ENCODE results near the gene BSN.
A peak's percentile ranks its signal among the peaks of the same experiment; 100 is the strongest.

The BSN gene

GRCh38 chr3:49553692-49554632, at the start of gene BSN:
Gene BSN (plus strand): TSS chr3:49554477. CDS start chr3:49554603, 126 bp downstream.
- peak; percentile 75 for DNase-seq

GRCh38 chr3:49506906-49507305, 47.4 kb upstream of the BSN start:
- no peak for DNase-seq

GRCh38 chr3:49509028-49509561, 45.2 kb upstream of the BSN start:
- no peak for DNase-seq

- no peak for DNase-seq
Observed at GRCh38 chr3:49511639-49512038, 42.6 kb upstream of the BSN start.

GRCh38 chr3:49512781-49513355, 41.4 kb upstream of the BSN start:
- peak; percentile 9 for DNase-seq

- no peak for DNase-seq
Observed at GRCh38 chr3:49513494-49514124, 40.7 kb upstream of the BSN start.

GRCh38 chr3:49518016-49518415, 36.3 kb upstream of the BSN start:
- no peak for DNase-seq

GRCh38 chr3:49518441-49518840, 35.8 kb upstream of the BSN start:
- DNase-seq, result no peak

- DNase-seq, result no peak
Observed at GRCh38 chr3:49519296-49519695, 35.0 kb upstream of the BSN start.

- no peak for DNase-seq
Observed at GRCh38 chr3:49519916-49520385, 34.3 kb upstream of the BSN start.

- DNase-seq, result no peak
Observed at GRCh38 chr3:49523756-49524747, 30.2 kb upstream of the BSN start.

GRCh38 chr3:49529567-49529966, 24.7 kb upstream of the BSN start:
- no peak for DNase-seq

- DNase-seq, result no peak
Observed at GRCh38 chr3:49530231-49530630, 24.0 kb upstream of the BSN start.

GRCh38 chr3:49530701-49531100, 23.6 kb upstream of the BSN start:
- no peak for DNase-seq

GRCh38 chr3:49531218-49531617, 23.1 kb upstream of the BSN start:
- no peak for DNase-seq

- no peak for DNase-seq
Observed at GRCh38 chr3:49531715-49532114, 22.6 kb upstream of the BSN start.

GRCh38 chr3:49533031-49533430, 21.2 kb upstream of the BSN start:
- DNase-seq, result no peak

- no peak for DNase-seq
Observed at GRCh38 chr3:49533786-49534519, 20.3 kb upstream of the BSN start.

- no peak for DNase-seq
Observed at GRCh38 chr3:49534581-49535441, 19.5 kb upstream of the BSN start.

Data from NCI-H226 (cell line).